ENCODE data around the gene GJB3. TPM values are rescaled to one million over a fixed set of nuclear protein-coding genes. Genes with fewer than 3 reads are reported as not detected.

GJB3 gene
- total and polyA plus RNA-seq, 4 donors: 0.15 to 0.33 (median 0.17) TPM; not detected in 1

GRCh38 chr1:34833711-34834110 is 52.7 kb downstream of the GJB3 start (continued):
- no peak for TF ChIP-seq REST (IDR thresholded peaks at IDR 0.05)
- no peak for TF ChIP-seq MAX (IDR thresholded peaks at IDR 0.05)

Other genes starting within 250 kb of the GJB3 start
- gene GJB5, start 26.2 kb upstream of the GJB3 start, total RNA-seq: not detected
- gene GJB5, start 26.2 kb upstream of the GJB3 start, polyA plus RNA-seq: not detected
- gene GJB4, start 21.5 kb upstream of the GJB3 start, total RNA-seq: not detected
- not detected for gene GJB4, start 21.5 kb upstream of the GJB3 start, polyA plus RNA-seq
- gene GJA4, start 11.8 kb downstream of the GJB3 start, total RNA-seq: 10 to 100 TPM in 1 of 2 donors, 1 to 10 TPM in 1; 6.1 to 10.6 TPM
- 10 to 100 TPM in 1 of 2 donors, 1 to 10 TPM in 1; 7.9 to 10.3 TPM for gene GJA4, start 11.8 kb downstream of the GJB3 start, polyA plus RNA-seq
- gene SMIM12, start 78.5 kb downstream of the GJB3 start, total RNA-seq: 10 to 100 TPM; 11.9 to 37.7 TPM
- gene SMIM12, start 78.5 kb downstream of the GJB3 start, polyA plus RNA-seq: 10 to 100 TPM; 53.3 to 60.8 TPM
- gene DLGAP3, start 148.4 kb downstream of the GJB3 start, total RNA-seq: under 1 TPM; 0.05 to 0.08 TPM
- under 1 TPM; 0.08 to 0.19 TPM for gene DLGAP3, start 148.4 kb downstream of the GJB3 start, polyA plus RNA-seq
- gene TMEM35B, start 204.1 kb downstream of the GJB3 start, total RNA-seq: 10 to 100 TPM; 13.4 to 15.1 TPM
- 10 to 100 TPM; 25.5 to 31.7 TPM for gene TMEM35B, start 204.1 kb downstream of the GJB3 start, polyA plus RNA-seq

Measured in liver (tissue), 5 donors.